CD14-positive monocyte (primary cell): Measurements from ENCODE around the gene NUDT8. TPM values are rescaled to one million over a fixed set of nuclear protein-coding genes. Genes with fewer than 3 reads are reported as not detected.
"Not testable (repeated sequence)": the region's sequence is repeated elsewhere in the genome, so short reads cannot be mapped to it uniquely, and the experiment has no call there.

Experiments
- DNase-seq, 3 donors: peaks; one replicate each; pipeline ENCODE4 v3.0.0-alpha.2; 2011 to 2022
- H2AFZ ChIP-seq: 2 replicates; pipeline ENCODE4 v1.6.0; 2012; ENCODE audit warnings: mild to moderate bottlenecking, low read depth, low read length, inconsistent platforms; ENCODE audit not compliant: insufficient read depth, poor library complexity, severe bottlenecking
- H3K27ac ChIP-seq, 2 donors: 1 replicate in 1 of 2; 2 replicates in 1 of 2; pipeline ENCODE4 v1.5.1; 2012 to 2013; ENCODE audit warnings: low read length in 2 of 2, control low read depth in 1 of 2, inconsistent platforms in 1 of 2, low read depth in 1 of 2, mild to moderate bottlenecking in 1 of 2
- H3K27me3 ChIP-seq, 2 donors: one replicate each; pipeline versions ENCODE4 v1.6.0 to v1.6.1; 2011 to 2013; ENCODE audit warnings: low read length in 2 of 2; ENCODE audit not compliant: control insufficient read depth in 2 of 2, insufficient read depth in 2 of 2
- H3K36me3 ChIP-seq, 2 donors: replicated peaks in 1 of 2; 1 replicate in 1 of 2; 2 replicates in 1 of 2; pipeline versions ENCODE4 v1.5.1 to v1.6.1; 2012 to 2013; ENCODE audit warnings: low read length in 2 of 2, control low read depth in 1 of 2, inconsistent platforms in 1 of 2, mild to moderate bottlenecking in 1 of 2; ENCODE audit not compliant: insufficient read depth in 2 of 2, control insufficient read depth in 1 of 2
- H3K4me1 ChIP-seq, 2 donors: 1 replicate in 1 of 2; 2 replicates in 1 of 2; pipeline versions ENCODE4 v1.5.1 to v1.6.1; 2012 to 2013; ENCODE audit warnings: low read length in 2 of 2, control low read depth in 1 of 2, inconsistent platforms in 1 of 2, mild to moderate bottlenecking in 1 of 2, moderate library complexity in 1 of 2; ENCODE audit not compliant: insufficient read depth in 2 of 2, control insufficient read depth in 1 of 2
- H3K4me2 ChIP-seq: replicated peaks from 2 replicates; pipeline ENCODE3; 2012; ENCODE audit warnings: low read length, moderate library complexity, mild to moderate bottlenecking; ENCODE audit not compliant: poor library complexity, severe bottlenecking; ENCODE audit errors: extremely low read depth
- H3K4me3 ChIP-seq, 3 experiments: fragments of 200-600 bp in 1 of 3; sonication (generic) in 1 of 3; replicated peaks in 1 of 3; 1 replicate in 2 of 3; 2 replicates in 1 of 3; pipeline ENCODE4 v1.5.1; 2011 to 2013; ENCODE audit warnings: low read length in 3 of 3, mild to moderate bottlenecking in 3 of 3, control low read depth in 2 of 3, low read depth in 2 of 3, inconsistent platforms in 1 of 3, moderate library complexity in 1 of 3
- H3K79me2 ChIP-seq: 2 replicates; pipeline ENCODE4 v1.6.0; 2012; ENCODE audit warnings: mild to moderate bottlenecking, control low read depth, inconsistent platforms, low read length, moderate library complexity; ENCODE audit not compliant: insufficient read depth
- H3K9ac ChIP-seq: 2 replicates; pipeline ENCODE4 v1.6.0; 2017; ENCODE audit warnings: low read length, mild to moderate bottlenecking; ENCODE audit not compliant: insufficient read depth, poor library complexity, severe bottlenecking
- H3K9me3 ChIP-seq, 2 donors: replicated peaks in 1 of 2; 1 replicate in 1 of 2; 2 replicates in 1 of 2; pipeline versions ENCODE4 v1.5.1 to v1.6.1; 2012 to 2013; ENCODE audit warnings: low read length in 2 of 2, control low read depth in 1 of 2; ENCODE audit not compliant: control insufficient read depth in 1 of 2, insufficient read depth in 1 of 2
- H4K20me1 ChIP-seq: 2 replicates; pipeline ENCODE4 v1.6.0; 2012; ENCODE audit warnings: mild to moderate bottlenecking, low read length, control low read depth, moderate library complexity; ENCODE audit not compliant: insufficient read depth
- H3K27ac Mint-ChIP-seq, 7 donors: one replicate each; pipeline ENCODE4 v1.8.0; 2020; ENCODE audit warnings: mild to moderate bottlenecking in 7 of 7, mixed read lengths in 7 of 7, moderate library complexity in 6 of 7, inconsistent platforms in 2 of 7
- H3K27me3 Mint-ChIP-seq, 3 donors: one replicate each; pipeline ENCODE4 v1.8.0; 2021 to 2022; ENCODE audit warnings: low read depth in 3 of 3, mild to moderate bottlenecking in 3 of 3, mixed read lengths in 3 of 3, moderate library complexity in 3 of 3, inconsistent platforms in 1 of 3
- H3K36me3 Mint-ChIP-seq, 2 donors: one replicate each; pipeline ENCODE4 v1.8.0; 2020; ENCODE audit warnings: mixed read lengths in 2 of 2, inconsistent platforms in 1 of 2, mild to moderate bottlenecking in 1 of 2
- H3K4me1 Mint-ChIP-seq: one replicate; pipeline ENCODE4 v1.8.0; 2020; ENCODE audit warnings: mild to moderate bottlenecking, mixed read lengths
- H3K4me3 Mint-ChIP-seq, 2 donors: one replicate each; pipeline ENCODE4 v1.8.0; 2020; ENCODE audit warnings: mild to moderate bottlenecking in 2 of 2, mixed read lengths in 2 of 2, moderate library complexity in 1 of 2
- H3K9me3 Mint-ChIP-seq, 7 donors: one replicate each; pipeline ENCODE4 v1.8.0; 2020 to 2022; ENCODE audit warnings: mixed read lengths in 7 of 7, mild to moderate bottlenecking in 6 of 7, moderate library complexity in 6 of 7, inconsistent platforms in 2 of 7
- CTCF ChIP-seq: fragments of 200-600 bp; IDR thresholded peaks from one replicate; pipeline ENCODE4 v1.8.0; 2022; ENCODE audit warnings: antibody characterized with exemption, mild to moderate bottlenecking
- WGBS: methylation state at CpG from one replicate; pipeline ENCODE4 v1.1.5; 2013; ENCODE audit warnings: missing lambda C conversion rate; ENCODE audit not compliant: insufficient coverage; 5-methylcytosine and 5-hydroxymethylcytosine counted together
- intact Hi-C, 2 donors: fragments of 100-400 bp; cut with micrococcal nuclease; formaldehyde crosslinking; loops; one replicate each; pipeline versions ENCODE4 v1.15.0 to v1.15.1; 2023
- polyA plus RNA-seq, 3 donors: library from polyadenylated mRNA; depleted of rRNA in 1 of 3; unstranded in 2 of 3; stranded (reverse) in 1 of 3; fragments of 300-500 nt in 2 of 3; fragments of >200 nt in 1 of 3; fragmentation: Illumina TruSeq in 2 of 3; gene quantifications; 1 replicate in 2 of 3; 2 replicates in 1 of 3; pipeline ENCODE4 v1.2.3, GENCODE V29; 2012 to 2021

Gene NUDT8
- polyA plus RNA-seq, 3 donors: 0.92 to 1.4 (median 1.3) TPM

GRCh38 chr11:67659651-67660165 lies 30.0 kb upstream of the NUDT8 start:
- peak; percentile 47 for TF ChIP-seq CTCF
- DNase-seq, H3K36me3 Mint-ChIP-seq, H3K4me3 ChIP-seq, H3K27me3 Mint-ChIP-seq, H3K27me3 ChIP-seq, H4K20me1 ChIP-seq, H3K4me2 ChIP-seq, H3K79me2 ChIP-seq, H3K4me1 ChIP-seq, H3K27ac Mint-ChIP-seq, H3K4me1 Mint-ChIP-seq, H3K27ac ChIP-seq, H3K36me3 ChIP-seq, H3K4me3 Mint-ChIP-seq, H3K9ac ChIP-seq, H2AFZ ChIP-seq: not testable (repeated sequence)
- peaks cover 14 to 16% of the 10 kb centered on the region in 2 donors for H3K9me3 ChIP-seq
- H3K9me3 Mint-ChIP-seq: peaks cover 6 to 29% (median 18%) of the 10 kb centered on the region in 7 donors
- no CpG with 5 or more reads among the region's 5 CpGs for WGBS
- intact Hi-C loops: loop anchor here (2.0 to 5.0 kb wide), 2 partner anchors 29 to 87 kb away; no protein-coding TSS in a partner anchor

- no peak overlapping the region for H2AFZ ChIP-seq
- Mint-ChIP-seq H3K27me3 (peaks cover 1 to 3% (median 2%) of the 10 kb centered on the region in 3 donors), H3K9me3 (peaks cover 6 to 38% (median 20%) of the 10 kb centered on the region in 7 donors), H3K36me3 (no peaks in the 10 kb centered on the region), H3K4me3 (no peak overlapping the region), H3K27ac (no peak overlapping the region), H3K4me1 (no peaks in the 10 kb centered on the region)
- H3K9ac ChIP-seq: no peak overlapping the region
- intact Hi-C loops: loop anchor here in 1 of 2 donors (5.0 kb wide), 1 partner anchor 85 kb away; no protein-coding TSS in a partner anchor
- no peak overlapping the region for H3K4me3 ChIP-seq
- no peaks in the 10 kb centered on the region for H3K27me3 ChIP-seq
- peaks cover 16 to 18% of the 10 kb centered on the region in 2 donors for H3K9me3 ChIP-seq
- TF ChIP-seq CTCF: no peak
- no peak for DNase-seq
- no peaks in the 10 kb centered on the region for H3K79me2 ChIP-seq
- WGBS: 83% methylated on average over 1 of the region's 3 CpGs
- no peaks in the 10 kb centered on the region for H3K4me1 ChIP-seq
- H4K20me1 ChIP-seq: no peaks in the 10 kb centered on the region
- H3K27ac ChIP-seq: no peak overlapping the region
- no peak overlapping the region for H3K4me2 ChIP-seq
- no peaks in the 10 kb centered on the region for H3K36me3 ChIP-seq
Measured at GRCh38 chr11:67657300-67657699, 27.6 kb upstream of the NUDT8 start.
